HG03060 (cell line): ENCODE measurements around the gene SLCO4A1.

ENCODE experiments used
- ATAC-seq: cut with Tn5 transposase; IDR thresholded peaks from one replicate; pipeline ENCODE4 v1.9.1; 2021; ENCODE audit warnings: low read depth, moderate number of reproducible peaks; ENCODE audit not compliant: unreplicated experiment

The SLCO4A1 gene

DNA sequence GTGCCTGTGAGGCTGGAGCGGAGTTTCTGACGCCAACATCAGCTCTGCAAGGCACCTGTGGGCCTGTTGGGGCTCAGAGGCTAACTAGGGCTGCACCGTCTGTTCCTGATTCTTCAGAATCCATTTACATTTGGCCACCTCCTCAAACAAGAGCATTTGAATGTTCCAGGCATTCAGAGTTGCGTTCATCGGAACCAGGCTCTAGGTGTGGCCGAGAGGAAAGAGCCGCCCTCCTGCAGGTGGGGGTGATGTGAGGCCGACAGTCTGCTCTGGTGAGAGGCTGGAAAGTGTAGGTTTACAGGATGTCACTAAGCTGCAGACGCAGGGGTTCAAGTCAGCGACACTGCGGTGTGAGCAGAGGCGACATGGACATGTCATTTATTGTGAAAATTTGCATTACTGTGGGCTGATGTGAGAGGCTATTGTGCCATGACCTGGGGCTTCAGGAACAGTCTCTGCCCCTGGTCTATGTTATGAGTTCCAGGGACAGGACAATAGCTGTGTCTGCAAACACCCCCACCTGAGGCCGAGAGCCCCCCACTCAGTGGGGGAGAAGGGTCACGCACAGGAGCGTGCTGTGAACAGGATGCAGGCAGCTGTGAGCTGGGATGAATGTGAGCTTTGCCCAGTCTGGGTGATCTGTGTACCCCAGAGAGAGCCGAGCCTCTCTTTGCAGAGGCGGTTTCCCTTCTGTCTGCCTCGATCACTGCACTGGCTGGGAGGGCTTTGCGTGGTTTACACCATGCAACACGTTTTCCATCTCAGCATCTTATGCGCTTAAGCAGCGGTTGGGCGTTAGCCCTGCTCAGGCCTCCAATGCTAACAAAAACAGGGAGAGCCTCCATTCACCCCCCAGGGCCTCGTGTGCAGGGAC, 21.1 kb downstream of the SLCO4A1 start:
- no peak for ATAC-seq

DNA sequence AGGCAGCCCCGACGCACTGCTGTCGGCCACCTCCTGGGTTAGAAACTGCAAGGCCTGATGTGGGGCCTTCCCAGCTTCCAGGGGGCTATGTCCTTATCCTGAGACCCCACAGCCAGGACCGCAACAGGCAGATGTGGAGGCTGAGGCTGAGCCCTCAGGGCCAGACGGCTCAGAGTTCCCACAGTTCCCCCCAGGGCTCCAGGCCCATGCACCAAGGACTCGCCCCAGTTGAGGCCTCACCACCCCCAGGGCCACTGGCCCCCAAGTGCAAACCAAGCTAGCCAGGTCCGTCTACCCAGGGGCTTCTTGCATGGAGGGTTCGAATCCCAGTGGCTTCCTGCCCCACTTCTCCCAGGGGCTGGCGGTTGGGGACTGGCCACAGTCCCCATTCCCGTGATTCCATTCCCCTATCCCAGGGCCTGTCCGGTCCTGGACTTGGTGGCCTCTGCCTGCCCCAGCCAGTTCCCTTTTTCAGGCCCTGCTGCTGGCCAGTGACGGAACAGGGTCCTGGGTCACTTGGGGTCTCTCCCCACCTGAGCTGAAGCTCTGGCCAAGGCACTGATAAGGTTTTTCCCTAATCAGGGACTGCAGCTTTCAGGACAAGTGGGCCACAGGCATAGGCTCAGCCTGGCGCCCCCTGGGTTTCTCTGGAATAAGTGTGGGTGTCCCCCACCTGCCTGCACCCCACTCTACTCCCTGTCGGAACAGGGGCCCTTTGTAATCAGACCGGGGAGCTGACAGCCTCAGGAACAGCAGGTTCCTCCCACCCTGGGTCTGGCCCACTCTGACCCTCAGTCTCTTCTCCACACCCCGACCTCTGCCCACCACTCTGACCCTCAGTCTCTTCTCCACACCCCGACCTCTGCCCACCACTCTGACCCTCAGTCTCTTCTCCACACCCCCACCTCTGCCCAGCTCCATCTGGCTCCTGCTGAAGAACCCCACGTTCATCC, 22.0 kb downstream of the SLCO4A1 start:
- ATAC-seq, result no peak

DNA sequence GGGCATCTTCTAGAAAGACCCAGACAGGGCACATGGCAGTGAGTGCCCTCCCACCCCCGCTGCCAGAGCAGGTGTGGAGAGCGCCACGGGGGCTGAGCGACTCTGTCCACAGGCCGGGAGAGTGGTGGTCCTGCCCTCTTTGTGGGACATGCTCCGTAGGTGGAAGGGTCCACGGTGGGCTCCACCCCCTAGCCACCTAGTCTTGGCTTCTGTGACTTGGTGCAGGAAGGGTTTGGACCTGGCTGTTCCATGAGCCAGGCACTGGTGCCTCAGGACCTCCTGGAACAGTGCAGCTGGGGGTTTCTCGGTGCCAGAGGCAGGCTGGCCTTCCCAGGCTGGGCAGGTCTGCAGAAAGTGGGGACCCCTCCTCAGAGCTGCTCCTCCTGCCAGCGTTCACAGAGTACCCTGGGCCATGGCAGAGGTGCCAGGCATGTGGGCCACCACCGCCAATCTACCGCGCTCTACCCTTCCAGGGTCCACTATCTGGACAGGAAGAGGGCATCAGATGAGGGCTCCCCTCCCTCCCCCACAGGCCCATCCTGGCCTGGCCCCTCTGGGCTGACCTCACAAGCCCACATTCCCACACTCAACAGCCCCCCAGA, 23.0 kb downstream of the SLCO4A1 start:
- no peak for ATAC-seq

DNA sequence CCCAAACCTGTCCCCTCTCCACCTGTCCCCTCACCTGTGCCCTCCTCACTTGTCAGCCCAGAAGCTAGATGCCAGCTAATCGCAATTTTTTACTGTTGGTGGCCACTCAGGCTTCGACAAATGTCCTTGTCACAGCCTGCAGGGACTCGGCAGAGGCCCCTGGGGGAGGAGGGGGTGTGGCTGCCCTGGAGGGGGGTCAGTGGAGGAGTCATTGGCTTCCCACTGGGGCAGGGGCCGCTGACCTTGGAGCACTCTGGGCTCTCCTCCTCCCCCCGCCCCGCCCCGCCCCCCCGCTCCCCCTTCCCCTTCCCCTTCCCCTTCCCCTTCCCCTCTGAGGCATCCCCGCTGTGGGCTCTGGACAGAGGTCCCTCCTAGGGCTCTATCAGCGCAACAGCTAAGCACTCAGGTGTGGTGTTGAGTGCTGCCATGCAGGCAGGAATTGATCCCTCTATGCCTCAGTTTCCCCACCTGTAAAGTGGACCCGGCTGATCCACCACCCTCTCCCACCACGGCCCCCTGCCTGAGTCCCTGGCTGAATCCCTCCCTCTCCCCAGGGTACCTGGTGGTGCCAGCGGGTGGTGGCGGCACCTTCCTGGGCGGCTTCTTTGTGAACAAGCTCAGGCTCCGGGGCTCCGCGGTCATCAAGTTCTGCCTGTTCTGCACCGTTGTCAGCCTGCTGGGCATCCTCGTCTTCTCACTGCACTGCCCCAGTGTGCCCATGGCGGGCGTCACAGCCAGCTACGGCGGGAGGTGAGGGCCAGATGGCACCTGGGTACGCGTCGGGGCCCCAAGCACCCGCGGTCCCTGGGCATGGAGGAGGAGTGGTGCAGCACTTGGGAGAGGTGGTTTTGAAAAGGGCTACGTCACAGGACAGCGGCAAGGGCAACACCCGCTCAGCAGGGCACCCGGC, 23.8 kb downstream of the SLCO4A1 start:
- no peak for ATAC-seq

DNA sequence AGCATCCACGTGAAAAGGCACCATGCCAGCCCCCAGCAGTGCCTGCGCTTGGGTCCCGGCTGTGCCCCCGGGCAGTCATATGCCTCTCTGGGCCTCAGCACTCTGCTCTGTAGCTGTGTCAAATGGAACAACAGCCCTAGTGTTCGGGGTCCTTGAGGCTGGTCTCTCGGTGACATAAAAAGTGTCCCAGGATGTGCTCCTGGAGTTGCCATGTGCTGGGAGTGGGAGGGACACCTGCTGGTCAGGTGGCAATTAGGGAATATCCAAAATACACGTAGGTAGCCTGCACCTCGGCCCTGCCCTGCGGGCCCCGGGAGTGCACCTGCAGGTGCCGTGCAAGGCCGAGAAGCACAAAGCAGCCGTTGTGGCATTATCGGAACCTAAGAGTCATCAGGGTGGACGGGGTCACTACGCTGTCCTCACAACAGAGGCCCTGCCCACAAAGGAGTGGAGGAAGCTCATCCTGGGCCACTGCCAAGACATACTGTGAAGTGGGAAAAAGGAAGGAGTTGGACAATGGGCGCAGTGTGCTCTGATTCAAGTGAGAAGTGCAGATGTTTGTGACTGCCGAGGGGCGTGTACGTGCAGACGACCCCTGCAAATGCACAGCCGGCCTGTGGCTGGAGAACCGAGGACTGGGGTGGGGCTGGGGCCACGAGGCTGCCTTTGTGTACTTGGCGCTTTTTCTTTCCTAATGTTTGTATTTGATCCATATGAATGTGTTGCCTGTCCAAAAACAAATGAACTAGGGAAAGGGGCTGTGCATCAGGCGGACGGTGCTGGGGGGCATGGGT, 24.6 kb downstream of the SLCO4A1 start:
- no peak for ATAC-seq

DNA sequence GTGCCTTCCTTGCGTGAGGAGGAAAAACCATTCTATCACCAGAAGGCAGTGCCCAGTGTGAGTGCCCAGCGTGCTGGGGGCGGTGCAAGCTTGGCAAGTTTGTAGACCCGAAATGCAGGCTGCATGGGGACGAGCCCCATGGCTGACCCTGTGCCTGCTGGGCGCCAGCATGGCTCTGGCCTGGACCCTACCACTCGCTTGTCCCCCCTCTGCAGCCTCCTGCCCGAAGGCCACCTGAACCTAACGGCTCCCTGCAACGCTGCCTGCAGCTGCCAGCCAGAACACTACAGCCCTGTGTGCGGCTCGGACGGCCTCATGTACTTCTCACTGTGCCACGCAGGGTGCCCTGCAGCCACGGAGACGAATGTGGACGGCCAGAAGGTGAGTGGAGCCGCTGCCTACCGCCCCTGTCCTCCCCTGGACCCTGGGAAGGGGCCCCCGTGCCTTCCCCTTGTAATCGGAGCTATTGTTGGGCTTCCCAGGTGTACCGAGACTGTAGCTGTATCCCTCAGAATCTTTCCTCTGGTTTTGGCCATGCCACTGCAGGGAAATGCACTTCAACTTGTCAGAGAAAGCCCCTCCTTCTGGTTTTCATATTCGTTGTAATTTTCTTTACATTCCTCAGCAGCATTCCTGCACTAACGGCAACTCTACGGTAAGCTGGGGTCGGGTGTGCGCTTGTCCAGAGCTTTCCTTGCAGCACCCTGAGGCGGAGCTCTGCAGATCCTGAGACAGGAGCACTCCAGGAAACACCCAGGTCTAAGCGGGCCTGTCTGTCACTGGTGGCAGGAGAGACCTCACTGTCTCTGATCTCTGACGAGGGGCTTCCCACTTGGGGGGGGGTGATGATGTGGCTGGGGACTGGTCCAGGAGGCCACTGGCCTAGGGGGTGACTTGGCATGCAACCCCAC, 25.5 kb downstream of the SLCO4A1 start:
- ATAC-seq, result no peak

DNA sequence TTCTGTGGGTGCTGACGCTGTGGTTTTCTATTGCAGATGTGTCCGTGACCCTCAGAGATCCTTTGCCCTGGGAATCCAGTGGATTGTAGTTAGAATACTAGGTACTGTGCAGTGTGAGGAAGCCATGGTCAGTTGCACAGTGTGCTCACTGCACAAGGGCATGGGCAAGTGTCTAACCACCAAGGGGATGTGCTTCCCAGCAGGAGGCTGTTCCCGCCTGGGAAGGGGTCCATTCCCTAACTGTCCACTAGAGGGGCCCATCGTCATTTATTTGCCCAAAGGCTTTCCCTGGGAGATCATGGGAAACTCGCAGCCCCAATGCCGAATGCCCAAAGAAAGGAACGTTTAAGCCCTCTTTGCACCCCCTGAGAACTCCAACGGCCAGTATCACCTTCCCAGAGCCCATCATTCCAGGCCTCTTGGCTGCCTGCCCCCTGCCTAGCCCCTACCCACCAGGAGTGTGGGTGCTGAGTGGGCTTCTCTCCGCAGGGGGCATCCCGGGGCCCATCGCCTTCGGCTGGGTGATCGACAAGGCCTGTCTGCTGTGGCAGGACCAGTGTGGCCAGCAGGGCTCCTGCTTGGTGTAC, 26.2 kb downstream of the SLCO4A1 start:
- no peak for ATAC-seq

DNA sequence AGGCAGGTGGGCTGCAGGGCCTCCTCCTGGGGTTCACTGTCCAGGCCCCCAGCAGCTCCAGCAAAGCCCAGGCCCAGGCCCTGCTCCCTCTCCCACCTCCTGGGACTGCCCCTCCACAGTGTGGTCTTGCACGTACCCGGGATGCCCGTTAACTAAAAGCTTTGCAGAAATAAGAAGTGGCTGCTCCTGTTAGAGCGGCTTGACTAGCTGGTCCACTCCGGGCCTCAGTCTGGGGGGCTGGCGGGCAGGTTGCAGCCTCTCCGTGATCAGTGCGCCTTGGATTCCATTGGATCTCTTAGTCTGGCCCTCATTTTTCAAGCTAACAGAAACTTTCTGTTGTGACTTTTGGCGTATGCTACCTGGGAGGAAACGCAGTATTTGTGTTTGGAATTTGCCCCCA, 26.9 kb downstream of the SLCO4A1 start:
- no peak for ATAC-seq

DNA sequence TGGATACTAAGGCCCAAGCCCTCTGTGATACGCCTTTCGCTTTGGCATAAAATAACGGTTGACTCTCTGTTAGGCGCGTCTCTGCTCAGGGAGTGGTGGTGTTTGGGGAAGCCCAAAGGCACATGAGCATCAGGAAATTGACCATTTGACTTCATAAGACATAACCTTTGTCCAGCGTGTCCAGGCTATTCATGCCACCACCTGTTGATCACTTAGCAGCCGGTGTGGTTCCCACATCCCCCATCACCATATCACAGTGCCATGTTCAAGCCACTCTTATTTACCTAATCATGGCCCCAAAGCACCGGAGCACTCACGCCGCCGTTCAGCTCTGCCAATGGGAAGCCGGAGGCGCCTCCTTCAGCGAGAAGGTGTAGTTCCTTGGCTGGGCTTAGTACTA, 27.9 kb downstream of the SLCO4A1 start:
- ATAC-seq, result no peak

DNA sequence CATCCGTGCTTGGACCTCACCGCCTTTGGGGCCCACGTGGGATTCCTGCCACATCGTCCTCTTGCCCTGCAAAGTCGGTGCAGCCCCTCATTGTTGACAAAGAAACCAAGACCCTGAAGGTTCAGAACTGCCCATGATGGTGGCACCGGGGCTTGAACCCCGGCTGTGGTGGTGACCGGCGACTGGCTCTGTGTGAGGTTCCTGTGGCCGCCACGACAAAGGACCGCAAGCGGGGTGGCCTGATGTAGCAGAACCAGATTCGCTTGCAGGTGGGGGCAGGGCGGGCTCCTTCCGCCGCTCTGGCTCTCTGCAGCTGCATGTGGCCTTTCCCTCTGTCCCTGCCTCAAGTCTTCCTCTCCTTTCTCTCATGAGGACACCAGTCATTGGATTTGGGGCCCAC, 28.7 kb downstream of the SLCO4A1 start:
- no peak for ATAC-seq

DNA sequence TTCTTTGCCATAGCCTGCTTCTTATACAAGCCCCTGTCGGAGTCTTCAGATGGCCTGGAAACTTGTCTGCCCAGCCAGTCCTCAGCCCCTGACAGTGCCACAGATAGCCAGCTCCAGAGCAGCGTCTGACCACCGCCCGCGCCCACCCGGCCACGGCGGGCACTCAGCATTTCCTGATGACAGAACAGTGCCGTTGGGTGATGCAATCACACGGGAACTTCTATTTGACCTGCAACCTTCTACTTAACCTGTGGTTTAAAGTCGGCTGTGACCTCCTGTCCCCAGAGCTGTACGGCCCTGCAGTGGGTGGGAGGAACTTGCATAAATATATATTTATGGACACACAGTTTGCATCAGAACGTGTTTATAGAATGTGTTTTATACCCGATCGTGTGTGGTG, 29.5 kb downstream of the SLCO4A1 start:
- no peak for ATAC-seq

DNA sequence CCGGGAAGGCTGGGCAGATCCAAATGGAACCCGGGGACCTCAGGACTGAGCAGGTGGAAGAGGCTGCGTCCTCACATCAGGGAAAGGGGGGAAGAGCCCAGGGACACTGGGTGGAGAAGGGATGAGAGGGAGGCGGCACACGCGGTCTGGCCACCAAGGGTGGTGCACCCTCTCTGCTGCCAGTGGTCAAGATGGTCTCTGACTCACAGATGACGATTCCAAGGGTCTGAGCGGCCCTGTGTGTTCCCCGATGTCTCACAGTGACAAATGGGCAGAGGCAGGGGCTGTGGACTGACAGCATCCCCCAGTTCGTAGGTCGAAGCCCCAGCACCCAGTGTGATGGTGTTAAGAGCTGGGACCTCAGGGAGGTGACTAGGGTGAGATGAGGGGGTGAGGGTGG, 32.1 kb downstream of the SLCO4A1 start:
- no peak for ATAC-seq

DNA sequence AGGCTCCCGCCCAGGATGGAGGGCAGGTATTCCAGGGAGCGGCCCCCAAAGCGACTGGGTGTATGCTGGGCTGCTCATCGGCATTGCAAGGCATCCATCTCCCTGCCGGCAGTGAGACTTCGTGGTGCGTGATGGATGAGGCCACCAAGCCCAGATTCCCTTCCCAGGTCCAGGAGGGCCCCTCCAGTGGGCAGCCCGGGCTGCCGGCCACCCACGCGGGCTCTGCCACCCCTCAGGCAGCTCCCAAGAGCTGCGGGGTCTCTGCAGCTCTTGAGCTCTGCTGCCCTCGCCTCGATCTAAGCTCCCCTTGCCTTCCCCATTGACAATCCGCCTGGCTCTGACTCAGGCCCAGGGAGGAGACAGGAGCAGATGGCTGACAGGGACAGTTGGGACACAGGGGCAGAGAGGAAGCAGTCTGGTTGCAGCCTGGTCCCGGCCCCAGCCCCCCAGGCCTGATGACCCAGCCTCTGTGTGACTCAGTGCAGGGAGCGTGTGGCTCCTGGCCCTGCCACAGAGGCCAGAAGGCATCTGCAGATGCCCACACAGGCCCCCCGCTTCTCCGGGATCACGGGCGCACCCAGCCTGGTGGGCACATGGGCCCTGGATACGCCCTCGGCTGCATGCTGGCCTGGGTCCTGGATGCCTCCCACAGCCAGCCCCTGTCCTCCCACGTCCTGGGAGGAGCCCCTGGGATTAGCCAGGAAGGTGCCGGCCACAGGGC, 33.0 kb downstream of the SLCO4A1 start:
- ATAC-seq, result no peak

DNA sequence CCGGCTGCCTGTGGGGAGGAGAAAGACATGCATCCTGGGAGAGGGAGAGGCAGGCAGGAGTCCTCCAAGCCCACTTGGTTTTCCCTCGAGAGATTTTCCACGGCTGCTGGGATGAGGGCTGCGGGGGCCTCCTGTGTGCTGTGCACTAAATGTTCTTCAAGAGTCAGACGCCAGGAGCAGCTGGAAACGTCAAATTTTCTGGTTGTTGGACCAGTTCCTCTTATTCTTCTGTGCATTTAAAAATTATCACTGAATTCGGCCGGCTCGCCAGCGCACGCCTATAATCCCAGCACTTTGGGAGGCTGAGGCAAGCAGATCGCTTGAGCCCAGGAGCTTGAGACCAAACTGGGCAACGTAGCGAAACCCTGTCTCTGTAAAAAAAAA, 33.6 kb downstream of the SLCO4A1 start:
- ATAC-seq, result no peak

DNA sequence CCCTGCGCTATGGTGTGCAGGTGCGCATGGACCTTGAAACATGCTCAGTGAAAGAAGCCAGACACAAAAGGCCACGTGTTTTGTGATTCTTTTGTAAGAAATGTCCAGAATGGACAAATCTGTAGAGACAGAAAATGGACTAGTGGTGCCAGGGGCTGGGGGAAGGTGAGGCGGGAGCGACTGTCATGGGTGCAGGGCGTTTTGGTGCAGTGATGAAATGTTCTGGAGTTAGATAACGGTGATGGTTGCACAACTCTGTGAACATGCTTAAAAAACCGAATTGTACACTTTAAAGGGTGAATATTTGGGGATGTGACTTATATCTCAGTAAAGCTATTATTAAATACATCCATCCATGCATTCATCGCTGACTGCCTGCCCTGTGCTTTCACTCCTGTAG, 34.7 kb downstream of the SLCO4A1 start:
- no peak for ATAC-seq

DNA sequence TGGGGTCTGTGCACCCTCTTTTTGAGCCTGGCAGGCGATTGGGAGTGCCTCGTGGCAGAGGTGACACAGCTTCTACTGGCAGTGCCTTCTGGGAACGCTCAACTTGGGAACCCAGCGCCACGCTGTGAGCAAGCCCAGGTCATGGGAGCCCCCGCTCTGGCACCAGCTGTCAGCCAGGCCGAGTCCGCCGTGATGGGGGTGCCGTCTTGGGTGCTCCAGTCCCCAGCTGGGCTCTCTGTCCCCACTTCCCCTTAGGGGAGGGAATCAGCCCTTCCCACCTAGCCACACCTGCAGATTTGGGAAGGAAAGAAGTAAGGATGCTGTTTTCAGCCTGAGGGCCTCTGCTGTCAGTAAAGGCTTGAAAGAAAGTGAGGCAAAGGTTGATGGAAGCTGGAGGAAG, 35.4 kb downstream of the SLCO4A1 start:
- no peak for ATAC-seq

DNA sequence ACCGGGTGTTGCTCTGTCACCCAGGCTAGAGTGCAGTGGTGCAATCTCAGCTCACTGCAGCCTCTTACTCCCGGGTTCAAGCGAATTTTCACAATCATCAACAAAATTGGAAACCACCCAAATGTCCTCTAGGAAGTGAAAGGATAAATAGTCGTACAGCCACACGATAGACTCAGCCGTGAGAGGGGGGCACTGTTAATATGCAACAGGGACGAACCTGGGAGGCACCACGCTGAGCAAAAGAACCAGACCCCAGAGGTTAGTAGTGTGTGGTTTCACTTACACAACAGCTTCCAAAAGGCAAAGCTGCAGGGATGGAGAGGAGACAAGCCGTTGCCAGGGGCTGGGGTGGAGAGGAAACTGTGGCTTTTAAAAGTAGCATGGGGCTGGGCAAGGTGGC, 36.2 kb downstream of the SLCO4A1 start:
- ATAC-seq, result no peak
